NB4 (cell line): Measurements from ENCODE around the gene FGF23.

ENCODE experiments used
- MYC ChIP-seq: IDR thresholded peaks from 2 replicates; pipeline ENCODE4 v1.6.1; 2011; ENCODE audit warnings: low read depth, low read length
- POLR2A ChIP-seq: IDR thresholded peaks from 2 replicates; pipeline ENCODE4 v1.6.1; 2011; ENCODE audit warnings: mild to moderate bottlenecking; ENCODE audit not compliant: insufficient read length; ENCODE audit errors: extremely low read depth
- TF ChIP-seq, protein P1 (sequence below): IDR thresholded peaks from one replicate; pipeline ENCODE4 v1.5.1; 2012; ENCODE audit warnings: low read depth, low read length
- TF ChIP-seq, protein P2 (sequence below): IDR thresholded peaks from 2 replicates; pipeline ENCODE4 v1.6.1; 2011; ENCODE audit warnings: low read depth, low read length

DNA sequence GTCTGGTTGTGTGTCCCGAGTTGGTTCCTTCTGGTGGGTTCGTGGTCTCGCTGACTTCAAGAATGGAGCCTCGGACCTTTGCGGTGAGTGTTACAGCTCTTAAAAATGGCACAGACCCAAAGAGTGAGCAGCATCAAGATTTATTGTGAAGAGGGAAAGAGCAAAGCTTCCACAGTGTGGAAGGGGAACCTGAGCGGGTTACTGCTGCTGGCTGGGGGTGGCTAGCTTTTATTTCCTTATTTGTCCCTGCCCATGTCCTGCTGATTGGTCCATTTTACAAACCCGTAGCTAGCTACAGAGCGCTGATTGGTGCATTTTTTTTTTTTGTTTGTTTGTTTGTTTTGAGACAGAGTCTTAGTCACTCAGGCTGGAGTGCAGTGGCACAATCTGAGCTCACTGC lies 36.8 kb upstream of the FGF23 start:
- TF ChIP-seq, protein P1, sequence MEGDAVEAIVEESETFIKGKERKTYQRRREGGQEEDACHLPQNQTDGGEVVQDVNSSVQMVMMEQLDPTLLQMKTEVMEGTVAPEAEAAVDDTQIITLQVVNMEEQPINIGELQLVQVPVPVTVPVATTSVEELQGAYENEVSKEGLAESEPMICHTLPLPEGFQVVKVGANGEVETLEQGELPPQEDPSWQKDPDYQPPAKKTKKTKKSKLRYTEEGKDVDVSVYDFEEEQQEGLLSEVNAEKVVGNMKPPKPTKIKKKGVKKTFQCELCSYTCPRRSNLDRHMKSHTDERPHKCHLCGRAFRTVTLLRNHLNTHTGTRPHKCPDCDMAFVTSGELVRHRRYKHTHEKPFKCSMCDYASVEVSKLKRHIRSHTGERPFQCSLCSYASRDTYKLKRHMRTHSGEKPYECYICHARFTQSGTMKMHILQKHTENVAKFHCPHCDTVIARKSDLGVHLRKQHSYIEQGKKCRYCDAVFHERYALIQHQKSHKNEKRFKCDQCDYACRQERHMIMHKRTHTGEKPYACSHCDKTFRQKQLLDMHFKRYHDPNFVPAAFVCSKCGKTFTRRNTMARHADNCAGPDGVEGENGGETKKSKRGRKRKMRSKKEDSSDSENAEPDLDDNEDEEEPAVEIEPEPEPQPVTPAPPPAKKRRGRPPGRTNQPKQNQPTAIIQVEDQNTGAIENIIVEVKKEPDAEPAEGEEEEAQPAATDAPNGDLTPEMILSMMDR = no peak
- TF ChIP-seq POLR2A (no peak), MYC (no peak)
- TF ChIP-seq, protein P2, sequence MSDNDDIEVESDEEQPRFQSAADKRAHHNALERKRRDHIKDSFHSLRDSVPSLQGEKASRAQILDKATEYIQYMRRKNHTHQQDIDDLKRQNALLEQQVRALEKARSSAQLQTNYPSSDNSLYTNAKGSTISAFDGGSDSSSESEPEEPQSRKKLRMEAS = no peak
